Upper lobe of left lung (tissue), 4 donors: ENCODE results near the gene ABHD17C.

ENCODE experiments used
- POLR2A ChIP-seq, 4 donors: fragments of 450-650 bp; IDR thresholded peaks; one replicate each; pipeline ENCODE4 v1.5.1; 2016 to 2017; ENCODE audit warnings: antibody characterized with exemption in 4 of 4, mild to moderate bottlenecking in 2 of 4
- POLR2AphosphoS5 ChIP-seq, 2 donors: sonication (generic); formaldehyde crosslinking; IDR thresholded peaks; one replicate each; pipeline ENCODE4 v1.5.1; 2017; ENCODE audit warnings: antibody characterized with exemption in 2 of 2
- TF ChIP-seq, protein P1 (sequence below), 6 experiments: fragments of 450-650 bp in 4 of 6; fragments of 200-600 bp in 2 of 6; sonication (generic) in 2 of 6; IDR thresholded peaks; one replicate each; pipeline ENCODE4 v1.5.1; 2016 to 2019; ENCODE audit warnings: antibody characterized with exemption in 6 of 6

DNA sequence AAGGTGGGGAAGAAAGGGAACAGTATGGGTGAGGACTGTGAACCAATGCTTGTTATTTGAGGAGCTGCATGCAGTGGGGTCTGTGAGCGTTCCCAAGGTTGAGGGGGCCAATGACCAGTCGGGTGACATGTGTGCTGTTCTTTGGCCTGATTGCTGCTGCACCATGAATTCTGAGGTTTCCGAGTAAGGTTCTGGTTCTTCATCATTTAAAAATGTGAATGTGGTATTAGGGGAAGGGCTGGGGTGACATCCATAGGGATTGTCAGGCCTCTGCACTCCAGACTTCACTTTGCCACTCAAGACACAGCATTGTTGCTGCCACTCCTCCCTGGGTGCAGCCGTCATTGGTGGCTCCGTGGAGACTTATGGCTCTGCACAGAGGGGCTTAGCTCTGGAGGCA, 32.5 kb downstream of the ABHD17C start:
- TF ChIP-seq, protein P1, sequence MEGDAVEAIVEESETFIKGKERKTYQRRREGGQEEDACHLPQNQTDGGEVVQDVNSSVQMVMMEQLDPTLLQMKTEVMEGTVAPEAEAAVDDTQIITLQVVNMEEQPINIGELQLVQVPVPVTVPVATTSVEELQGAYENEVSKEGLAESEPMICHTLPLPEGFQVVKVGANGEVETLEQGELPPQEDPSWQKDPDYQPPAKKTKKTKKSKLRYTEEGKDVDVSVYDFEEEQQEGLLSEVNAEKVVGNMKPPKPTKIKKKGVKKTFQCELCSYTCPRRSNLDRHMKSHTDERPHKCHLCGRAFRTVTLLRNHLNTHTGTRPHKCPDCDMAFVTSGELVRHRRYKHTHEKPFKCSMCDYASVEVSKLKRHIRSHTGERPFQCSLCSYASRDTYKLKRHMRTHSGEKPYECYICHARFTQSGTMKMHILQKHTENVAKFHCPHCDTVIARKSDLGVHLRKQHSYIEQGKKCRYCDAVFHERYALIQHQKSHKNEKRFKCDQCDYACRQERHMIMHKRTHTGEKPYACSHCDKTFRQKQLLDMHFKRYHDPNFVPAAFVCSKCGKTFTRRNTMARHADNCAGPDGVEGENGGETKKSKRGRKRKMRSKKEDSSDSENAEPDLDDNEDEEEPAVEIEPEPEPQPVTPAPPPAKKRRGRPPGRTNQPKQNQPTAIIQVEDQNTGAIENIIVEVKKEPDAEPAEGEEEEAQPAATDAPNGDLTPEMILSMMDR (IDR thresholded peaks at IDR 0.05), result no peak
- TF ChIP-seq POLR2A (IDR thresholded peaks at IDR 0.05), result no peak
- TF ChIP-seq POLR2AphosphoS5 (IDR thresholded peaks at IDR 0.05), result no peak
